HCT116 (cell line): ENCODE results near the gene SLC12A8. TPM values are rescaled to one million over a fixed set of nuclear protein-coding genes. Genes with fewer than 3 reads are reported as not detected.

Experiments used
- ATAC-seq: fragments of 200-7000 bp; cut with Tn5 transposase; 2 replicates; pipeline ENCODE4 v1.9.1; 2020; ENCODE audit warnings: mild to moderate bottlenecking, moderate library complexity
- BruUV-seq: library from RNA; stranded (reverse); fragments of 400-500 nt; replicated peaks from 2 replicates; lab custom pipeline; 2021; lab: Mats Ljungman, UMichigan
- CTCF ChIA-PET: fragments of 300-600 bp; sonication (Branson Sonifier 250); formaldehyde crosslinking; loops from one replicate; lab custom pipeline; 2021; ENCODE audit warnings: antibody characterized with exemption; lab: Charles Lee
- POLR2A ChIA-PET: fragments of 300-600, 350-600 bp; sonication (Branson Sonifier 250); formaldehyde crosslinking; loops from one replicate; lab custom pipeline; 2021; ENCODE audit warnings: antibody characterized with exemption; lab: Charles Lee
- RAD21 ChIA-PET, 2 experiments: fragments of 300-600 bp; sonication (Branson Sonifier 250); formaldehyde crosslinking; loops; one replicate each; lab custom pipeline; 2023; ENCODE audit warnings: low total read pairs in 2 of 2; ENCODE audit not compliant: uncharacterized antibody in 2 of 2, unreplicated experiment in 2 of 2, low non-redundant PET in 1 of 2; lab: Charles Lee
- DNase-seq: peaks from one replicate; pipeline ENCODE4 v3.0.0-alpha.2; 2010; ENCODE audit warnings: low read depth, low spot score
- H2AFZ ChIP-seq: fragments of 200-600 bp; shearing (Covaris generic), sonication (generic); 2 replicates; pipeline ENCODE4 v1.6.1; 2017; ENCODE audit warnings: low read depth, mixed run types, mixed read lengths, antibody characterized with exemption, low read length; ENCODE audit not compliant: poor library complexity, severe bottlenecking
- H3K27ac ChIP-seq: 2 replicates; pipeline ENCODE4 v1.5.1; 2012; ENCODE audit warnings: low read depth, low read length
- H3K27me3 ChIP-seq: fragments of 200-600 bp; sonication (generic); 2 replicates; pipeline ENCODE4 v1.6.1; 2016; ENCODE audit warnings: mixed run types, low read length, mixed read lengths; ENCODE audit not compliant: insufficient read depth
- H3K36me3 ChIP-seq, 2 experiments: fragments of 200-500 bp in 1 of 2; fragments of 200-600 bp in 1 of 2; sonication (Bioruptor generic) in 1 of 2; sonication (generic) in 1 of 2; 2 replicates each; pipeline versions ENCODE4 v1.5.1 to v1.6.1; 2014 to 2016; ENCODE audit warnings: low read length in 2 of 2, inconsistent platforms in 1 of 2, mixed read lengths in 1 of 2, mixed run types in 1 of 2; ENCODE audit not compliant: insufficient read depth in 2 of 2, control insufficient read depth in 1 of 2
- H3K4me1 ChIP-seq, 2 experiments: fragments of 200-600 bp in 1 of 2; sonication (generic) in 1 of 2; 2 replicates each; pipeline versions ENCODE4 v1.5.1 to v1.6.1; 2012 to 2017; ENCODE audit warnings: low read length in 2 of 2, inconsistent platforms in 1 of 2, mild to moderate bottlenecking in 1 of 2, mixed read lengths in 1 of 2, mixed run types in 1 of 2, moderate library complexity in 1 of 2; ENCODE audit not compliant: insufficient read depth in 2 of 2, control insufficient read depth in 1 of 2
- H3K4me2 ChIP-seq: fragments of 200-600 bp; sonication (generic); 2 replicates; pipeline ENCODE4 v1.6.1; 2017; ENCODE audit warnings: mixed run types, low read length, mixed read lengths
- H3K4me3 ChIP-seq, 2 experiments: fragments of 200-600 bp in 1 of 2; sonication (generic) in 1 of 2; replicated peaks in 1 of 2; 2 replicates each; pipeline ENCODE4 v1.5.1; 2011 to 2016; ENCODE audit warnings: low read length in 2 of 2, control low read depth in 1 of 2, low read depth in 1 of 2, mild to moderate bottlenecking in 1 of 2, mixed read lengths in 1 of 2, mixed run types in 1 of 2
- H3K79me2 ChIP-seq: fragments of 200-600 bp; sonication (generic); 2 replicates; pipeline ENCODE4 v1.6.1; 2017; ENCODE audit warnings: mild to moderate bottlenecking, mixed run types, low read length, moderate library complexity, mixed read lengths; ENCODE audit not compliant: insufficient read depth
- H3K9ac ChIP-seq: fragments of 200-600 bp; sonication (generic); 2 replicates; pipeline ENCODE4 v1.6.1; 2016; ENCODE audit warnings: low read length, mixed read lengths
- H3K9me2 ChIP-seq: fragments of 200-600 bp; sonication (generic), shearing (Covaris generic); 2 replicates; pipeline ENCODE4 v1.6.1; 2017; ENCODE audit warnings: mixed run types, mild to moderate bottlenecking, moderate library complexity; ENCODE audit not compliant: insufficient read depth
- H3K9me3 ChIP-seq, 2 experiments: fragments of 200-500 bp in 1 of 2; fragments of 200-600 bp in 1 of 2; sonication (Bioruptor generic) in 1 of 2; sonication (generic) in 1 of 2; 2 replicates each; pipeline ENCODE4 v1.6.1; 2014 to 2017; ENCODE audit warnings: low read length in 2 of 2, mixed read lengths in 2 of 2, inconsistent platforms in 1 of 2, low read depth in 1 of 2, mild to moderate bottlenecking in 1 of 2, mixed run types in 1 of 2, moderate library complexity in 1 of 2; ENCODE audit not compliant: control insufficient read depth in 1 of 2, insufficient read depth in 1 of 2
- H4K20me1 ChIP-seq: fragments of 200-600 bp; sonication (generic), shearing (Covaris generic); 2 replicates; pipeline ENCODE4 v1.6.1; 2017; ENCODE audit warnings: mixed run types, mild to moderate bottlenecking, moderate library complexity; ENCODE audit not compliant: insufficient read depth
- CBX3 ChIP-seq: IDR thresholded peaks from 2 replicates; pipeline ENCODE4 v1.6.1; 2012; ENCODE audit warnings: low read depth
- CEBPB ChIP-seq: IDR thresholded peaks from 2 replicates; pipeline ENCODE4 v1.6.1; 2012; ENCODE audit warnings: low read depth
- CTCF ChIP-seq, 3 experiments: fragments of 200-600 bp in 1 of 3; sonication (generic) in 1 of 3; IDR thresholded peaks in 2 of 3; conservative IDR thresholded peaks in 1 of 3; 2 replicates each; pipeline ENCODE4 v1.5.1; 2012 to 2017; ENCODE audit warnings: low read depth in 2 of 3, low read length in 2 of 3, antibody characterized with exemption in 1 of 3, borderline replicate concordance in 1 of 3, control low read depth in 1 of 3, mild to moderate bottlenecking in 1 of 3, mixed read lengths in 1 of 3, mixed run types in 1 of 3, moderate library complexity in 1 of 3; ENCODE audit not compliant: insufficient read depth in 1 of 3
- EGR1 ChIP-seq: IDR thresholded peaks from 2 replicates; pipeline ENCODE4 v1.6.1; 2012; ENCODE audit warnings: low read depth
- EZH2 ChIP-seq: fragments of 200-600 bp; sonication (generic); IDR thresholded peaks from 2 replicates; pipeline ENCODE4 v1.6.1; 2017; ENCODE audit warnings: antibody characterized with exemption, mixed run types
- EZH2phosphoT487 ChIP-seq: fragments of 200-600 bp; IDR thresholded peaks from 2 replicates; pipeline ENCODE4 v1.6.1; 2018; ENCODE audit warnings: antibody characterized with exemption, borderline replicate concordance
- JUND ChIP-seq: IDR thresholded peaks from 2 replicates; pipeline ENCODE4 v1.6.1; 2012
- POLR2A ChIP-seq: IDR thresholded peaks from 2 replicates; pipeline ENCODE4 v1.7.0; 2011; ENCODE audit warnings: borderline replicate concordance; ENCODE audit not compliant: insufficient read depth, insufficient read length; ENCODE audit errors: extremely low read depth
- RAD21 ChIP-seq: IDR thresholded peaks from 2 replicates; pipeline ENCODE4 v1.6.1; 2012; ENCODE audit warnings: low read depth, mild to moderate bottlenecking
- REST ChIP-seq: IDR thresholded peaks from 2 replicates; pipeline ENCODE4 v1.6.1; 2012; ENCODE audit warnings: low read depth
- SIN3A ChIP-seq: IDR thresholded peaks from 2 replicates; pipeline ENCODE4 v1.6.1; 2012; ENCODE audit warnings: low read depth
- SP1 ChIP-seq: IDR thresholded peaks from 2 replicates; pipeline ENCODE4 v1.6.1; 2012; ENCODE audit warnings: low read depth
- YY1 ChIP-seq: IDR thresholded peaks from 2 replicates; pipeline ENCODE4 v1.6.1; 2011; ENCODE audit warnings: low read length, low read depth, moderate library complexity, mild to moderate bottlenecking; ENCODE audit not compliant: insufficient replicate concordance; ENCODE audit errors: extremely low read depth
- ZBTB33 ChIP-seq: IDR thresholded peaks from 2 replicates; pipeline ENCODE4 v1.6.1; 2011; ENCODE audit warnings: mild to moderate bottlenecking, low read length, moderate library complexity; ENCODE audit not compliant: insufficient replicate concordance; ENCODE audit errors: extremely low read depth
- ZFX ChIP-seq: fragments of 450-650 bp; IDR thresholded peaks from 2 replicates; pipeline ENCODE4 v1.6.1; 2017
- ZNF274 ChIP-seq: fragments of 200-500 bp; sonication (Bioruptor generic); IDR thresholded peaks from 2 replicates; pipeline ENCODE4 v1.6.1; 2014; ENCODE audit warnings: mild to moderate bottlenecking, low read depth, low read length, inconsistent platforms
- intact Hi-C: fragments of 100-400 bp; cut with micrococcal nuclease; formaldehyde crosslinking; loops from 2 replicates; pipeline ENCODE4 v1.10.0; 2022
- total RNA-seq: library from RNA; stranded (reverse); gene quantifications from one replicate; pipeline ENCODE4 v1.2.1, GENCODE V29; 2021; ENCODE audit not compliant: unreplicated experiment
- TF ChIP-seq, protein P1 (sequence below): IDR thresholded peaks from 2 replicates; pipeline ENCODE4 v1.6.1; 2012

Gene SLC12A8
- total RNA-seq, 1 experiment from 2014 or later = 19.9 TPM

GRCh38 chr3:125220727-125221429 lies 8.3 kb upstream of the SLC12A8 start (continued):
- no peak for TF ChIP-seq ZNF274
- TF ChIP-seq EGR1 = no peak

GRCh38 chr3:125220183-125220582 lies 7.6 kb upstream of the SLC12A8 start:
- Histone ChIP-seq H3K4me1 (no peaks in the 10 kb centered on the region), H4K20me1 (no peaks in the 10 kb centered on the region), H3K9ac (no peak overlapping the region), H3K9me2 (no peaks in the 10 kb centered on the region), H3K27ac (no peak overlapping the region), H3K4me2 (no peak overlapping the region), H3K79me2 (no peaks in the 10 kb centered on the region), H3K36me3 (no peaks in the 10 kb centered on the region), H2AFZ (no peak overlapping the region), H3K4me3 (no peak overlapping the region), H3K9me3 (no peaks in the 10 kb centered on the region), H3K27me3 (no peaks in the 10 kb centered on the region)
- BruUV-seq = no TSS peak
- ChIA-PET POLR2A (no interaction called here), RAD21 (no interaction called here), CTCF (no interaction called here)
- DNase-seq (no peak), ATAC-seq (no peak)
- TF ChIP-seq EZH2 (no peak), EGR1 (no peak), JUND (no peak), EZH2phosphoT487 (no peak), ZFX (no peak), CBX3 (no peak), ZBTB33 (no peak), POLR2A (no peak), SIN3A (no peak), CTCF (IDR thresholded peaks at IDR 0.05 in 2 of 3, conservative IDR thresholded peaks at IDR 0.05 in 1 of 3; ENCODE audit: borderline replicate concordance in 1 of 3, insufficient read depth in 1 of 3, low read depth in 2 of 3, low read length in 2 of 3) (no peak), CEBPB (no peak), ZNF274 (no peak), RAD21 (no peak), REST (no peak), YY1 (no peak), SP1 (no peak)
- TF ChIP-seq, protein P1, sequence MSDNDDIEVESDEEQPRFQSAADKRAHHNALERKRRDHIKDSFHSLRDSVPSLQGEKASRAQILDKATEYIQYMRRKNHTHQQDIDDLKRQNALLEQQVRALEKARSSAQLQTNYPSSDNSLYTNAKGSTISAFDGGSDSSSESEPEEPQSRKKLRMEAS = no peak
- intact Hi-C loops = no loop called here
